ENCODE measurements around the gene PACSIN3. TPM values are rescaled to one million over a fixed set of nuclear protein-coding genes. Genes with fewer than 3 reads are reported as not detected.

Gene PACSIN3
- total and polyA plus RNA-seq, 12 donors = 49.4 to 211 (median 100) TPM

- peak in 6 of 7 donors; percentile 67 to 84 (median 78) for DNase-seq
- Histone ChIP-seq H3K27me3 (no peaks in the 10 kb centered on the region), H3K36me3 (replicated peaks in 1 of 2) (peaks cover 0 to 15% of the 10 kb centered on the region in 2 donors), H3K4me3 (peak overlapping the region in 1 of 4 donors; percentile 69), H3K9me3 (replicated peaks in 1 of 3) (no peaks in the 10 kb centered on the region), H3K4me1 (replicated peaks in 1 of 2) (peaks cover 37 to 53% of the 10 kb centered on the region in 2 donors), H3K27ac (peak overlapping the region; percentile 8 to 96 (median 89))
- no peak for TF ChIP-seq CTCF (IDR thresholded peaks at IDR 0.05)
- peak in 1 of 2 donors; percentile 60 for TF ChIP-seq POLR2A (IDR thresholded peaks at IDR 0.05)
- WGBS, 4 donors = 40 to 77% (median 45%) methylated on average over 7 of the region's 7 CpGs
- intact Hi-C loops (cut with DNase I) = loop anchor here in 1 of 2 donors (10.0 kb wide), 1 partner anchor 81 kb away; no protein-coding TSS in a partner anchor
These were observed 2.3 kb downstream of the PACSIN3 start for GRCh38 chr11:47183969-47184368.

GRCh38 chr11:47183031-47183856 lies 3.0 kb downstream of the PACSIN3 start:
- no peak for DNase-seq
- no peaks in the 10 kb centered on the region for H3K27me3 ChIP-seq
- intact Hi-C loops (cut with DNase I) = loop anchor here in 1 of 2 donors (10.0 kb wide), 1 partner anchor 82 kb away; no protein-coding TSS in a partner anchor
- H3K4me1 ChIP-seq (replicated peaks in 1 of 2) = peaks cover 42 to 60% of the 10 kb centered on the region in 2 donors
- H3K9me3 ChIP-seq (replicated peaks in 1 of 3) = no peaks in the 10 kb centered on the region
- peak overlapping the region; percentile 8 to 96 (median 89) for H3K27ac ChIP-seq
- peaks cover 0 to 19% of the 10 kb centered on the region in 2 donors for H3K36me3 ChIP-seq (replicated peaks in 1 of 2)
- H3K4me3 ChIP-seq = no peak overlapping the region
- no peak for TF ChIP-seq CTCF (IDR thresholded peaks at IDR 0.05)
- TF ChIP-seq POLR2A (IDR thresholded peaks at IDR 0.05) = no peak
- 76 to 85% (median 83%) methylated on average over 11 to 25 of the region's 25 CpGs for WGBS, 4 donors

- Histone ChIP-seq H3K4me3 (no peak overlapping the region), H3K27me3 (no peaks in the 10 kb centered on the region), H3K27ac (peak overlapping the region in 2 of 5 donors; percentile 89 to 96), H3K4me1 (replicated peaks in 1 of 2) (peaks cover 47 to 65% of the 10 kb centered on the region in 2 donors), H3K36me3 (replicated peaks in 1 of 2) (peaks cover 0 to 19% of the 10 kb centered on the region in 2 donors), H3K9me3 (replicated peaks in 1 of 3) (no peaks in the 10 kb centered on the region)
- intact Hi-C loops (cut with DNase I) = loop anchor here in 1 of 2 donors (10.0 kb wide), 1 partner anchor 82 kb away; no protein-coding TSS in a partner anchor
- no peak for TF ChIP-seq POLR2A (IDR thresholded peaks at IDR 0.05)
- no peak for TF ChIP-seq CTCF (IDR thresholded peaks at IDR 0.05)
- DNase-seq = no peak
- WGBS, 4 donors = 91 to 97% (median 96%) methylated on average over 13 to 17 of the region's 17 CpGs
These were observed 3.9 kb downstream of the PACSIN3 start for GRCh38 chr11:47182380-47182779.

GRCh38 chr11:47181271-47181670 lies 5.0 kb downstream of the PACSIN3 start:
- Histone ChIP-seq H3K27me3 (no peaks in the 10 kb centered on the region), H3K4me1 (replicated peaks in 1 of 2) (peaks cover 42 to 59% of the 10 kb centered on the region in 2 donors), H3K4me3 (no peak overlapping the region), H3K27ac (no peak overlapping the region), H3K9me3 (replicated peaks in 1 of 3) (no peaks in the 10 kb centered on the region), H3K36me3 (replicated peaks in 1 of 2) (peaks cover 0 to 19% of the 10 kb centered on the region in 2 donors)
- WGBS, 4 donors = 82 to 94% (median 91%) methylated on average over 5 to 6 of the region's 6 CpGs
- DNase-seq = no peak
- intact Hi-C loops (cut with DNase I) = loop anchor here in 1 of 2 donors (10.0 kb wide), 1 partner anchor 84 kb away; no protein-coding TSS in a partner anchor
- TF ChIP-seq CTCF (IDR thresholded peaks at IDR 0.05) = no peak
- TF ChIP-seq POLR2A (IDR thresholded peaks at IDR 0.05) = no peak
